GM23338 (cell line): ENCODE data around the gene TNFRSF19.

Experiments
- EZH2 ChIP-seq: fragments of 200-600 bp; sonication (generic); IDR thresholded peaks from one replicate; pipeline ENCODE4 v1.8.0; 2017; ENCODE audit warnings: antibody characterized with exemption, mild to moderate bottlenecking, low read depth; ENCODE audit not compliant: unreplicated experiment
- TF ChIP-seq, protein P1 (sequence below), 2 experiments: fragments of 200-600 bp in 1 of 2; sonication (generic) in 1 of 2; conservative IDR thresholded peaks; 2 replicates each; pipeline versions ENCODE4 v1.5.1 to v1.6.1; 2016 to 2017; ENCODE audit warnings: antibody characterized with exemption in 2 of 2, low read depth in 2 of 2, mild to moderate bottlenecking in 2 of 2, moderate library complexity in 1 of 2

DNA sequence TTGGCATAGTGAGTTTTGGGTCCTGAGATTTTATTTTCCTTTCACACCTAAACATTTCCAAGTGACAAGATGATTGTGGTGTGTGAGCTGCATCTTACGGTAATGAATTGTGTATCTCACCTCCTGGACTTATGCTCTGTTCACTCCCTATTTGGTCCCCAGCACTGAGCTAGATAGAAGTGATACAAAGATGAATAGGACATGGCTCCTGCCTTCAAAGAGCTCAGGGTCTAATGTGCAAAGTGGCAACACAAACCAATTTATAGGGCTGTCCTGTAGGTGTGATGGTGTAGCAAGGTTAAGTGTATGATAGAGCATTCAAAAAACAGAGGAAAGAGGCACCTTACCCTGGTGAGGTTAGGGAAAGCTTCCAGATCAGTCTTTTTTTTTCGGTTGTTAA lies 17.6 kb upstream of the TNFRSF19 start:
- TF ChIP-seq, protein P1, sequence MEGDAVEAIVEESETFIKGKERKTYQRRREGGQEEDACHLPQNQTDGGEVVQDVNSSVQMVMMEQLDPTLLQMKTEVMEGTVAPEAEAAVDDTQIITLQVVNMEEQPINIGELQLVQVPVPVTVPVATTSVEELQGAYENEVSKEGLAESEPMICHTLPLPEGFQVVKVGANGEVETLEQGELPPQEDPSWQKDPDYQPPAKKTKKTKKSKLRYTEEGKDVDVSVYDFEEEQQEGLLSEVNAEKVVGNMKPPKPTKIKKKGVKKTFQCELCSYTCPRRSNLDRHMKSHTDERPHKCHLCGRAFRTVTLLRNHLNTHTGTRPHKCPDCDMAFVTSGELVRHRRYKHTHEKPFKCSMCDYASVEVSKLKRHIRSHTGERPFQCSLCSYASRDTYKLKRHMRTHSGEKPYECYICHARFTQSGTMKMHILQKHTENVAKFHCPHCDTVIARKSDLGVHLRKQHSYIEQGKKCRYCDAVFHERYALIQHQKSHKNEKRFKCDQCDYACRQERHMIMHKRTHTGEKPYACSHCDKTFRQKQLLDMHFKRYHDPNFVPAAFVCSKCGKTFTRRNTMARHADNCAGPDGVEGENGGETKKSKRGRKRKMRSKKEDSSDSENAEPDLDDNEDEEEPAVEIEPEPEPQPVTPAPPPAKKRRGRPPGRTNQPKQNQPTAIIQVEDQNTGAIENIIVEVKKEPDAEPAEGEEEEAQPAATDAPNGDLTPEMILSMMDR (conservative IDR thresholded peaks at IDR 0.05; ENCODE audit: low read depth in 2 of 2), result no peak
- no peak for TF ChIP-seq EZH2
